Measurements from ENCODE around the gene CTAG2. TPM values are rescaled to one million over a fixed set of nuclear protein-coding genes. Genes with fewer than 3 reads are reported as not detected.
"Not testable (repeated sequence)": the region's sequence is repeated elsewhere in the genome, so short reads cannot be mapped to it uniquely, and the experiment has no call there.

The CTAG2 gene
- total RNA-seq, 2 experiments from 2014 or later = not detected

GRCh38 chrX:154641740-154642139 is 11.6 kb downstream of the CTAG2 start:
- H3K27ac ChIP-seq (ENCODE audit: low read depth in 1 of 2, low read length in 2 of 2); CTCF ChIA-PET; H3K27me3 Mint-ChIP-seq; H3K27me3 ChIP-seq (ENCODE audit: control insufficient read depth in 1 of 2, insufficient read depth in 2 of 2, low read length in 2 of 2); DNase-seq; H3K4me3 ChIP-seq (ENCODE audit: low read length); H3K9me3 Mint-ChIP-seq; H3K27ac Mint-ChIP-seq; intact Hi-C loops (cut with DNase I, micrococcal nuclease); ATAC-seq (ENCODE audit: poor library complexity); H3K4me1 Mint-ChIP-seq (ENCODE audit: low read depth); POLR2A ChIA-PET; H3K4me3 Mint-ChIP-seq; H3K9me3 ChIP-seq (ENCODE audit: control insufficient read depth in 1 of 2, insufficient read depth in 1 of 2, low read length in 2 of 2); H3K4me1 ChIP-seq (ENCODE audit: insufficient read depth, low read length); H3K36me3 ChIP-seq (ENCODE audit: insufficient read depth, low read length); H3K36me3 Mint-ChIP-seq (ENCODE audit: low read depth): not testable (repeated sequence)

GRCh38 chrX:154633661-154634060 is 19.7 kb downstream of the CTAG2 start:
- H3K36me3 ChIP-seq (ENCODE audit: insufficient read depth, low read length); CTCF ChIA-PET; H3K27ac ChIP-seq (ENCODE audit: low read depth in 1 of 2, low read length in 2 of 2); H3K27me3 Mint-ChIP-seq; DNase-seq; H3K9me3 ChIP-seq (ENCODE audit: control insufficient read depth in 1 of 2, insufficient read depth in 1 of 2, low read length in 2 of 2); intact Hi-C loops (cut with DNase I, micrococcal nuclease); ATAC-seq (ENCODE audit: poor library complexity); H3K4me1 Mint-ChIP-seq (ENCODE audit: low read depth); H3K4me3 Mint-ChIP-seq; H3K27ac Mint-ChIP-seq; H3K9me3 Mint-ChIP-seq; H3K27me3 ChIP-seq (ENCODE audit: control insufficient read depth in 1 of 2, insufficient read depth in 2 of 2, low read length in 2 of 2); H3K36me3 Mint-ChIP-seq (ENCODE audit: low read depth); POLR2A ChIA-PET; H3K4me3 ChIP-seq (ENCODE audit: low read length); H3K4me1 ChIP-seq (ENCODE audit: insufficient read depth, low read length): not testable (repeated sequence)

- intact Hi-C loops (cut with DNase I, micrococcal nuclease); H3K9me3 ChIP-seq (ENCODE audit: control insufficient read depth in 1 of 2, insufficient read depth in 1 of 2, low read length in 2 of 2); H3K4me1 Mint-ChIP-seq (ENCODE audit: low read depth); H3K27me3 Mint-ChIP-seq; DNase-seq; POLR2A ChIA-PET; H3K9me3 Mint-ChIP-seq; H3K4me3 ChIP-seq (ENCODE audit: low read length); H3K4me1 ChIP-seq (ENCODE audit: insufficient read depth, low read length); H3K36me3 ChIP-seq (ENCODE audit: insufficient read depth, low read length); H3K27ac Mint-ChIP-seq; H3K27ac ChIP-seq (ENCODE audit: low read depth in 1 of 2, low read length in 2 of 2); H3K36me3 Mint-ChIP-seq (ENCODE audit: low read depth); H3K4me3 Mint-ChIP-seq; ATAC-seq (ENCODE audit: poor library complexity); H3K27me3 ChIP-seq (ENCODE audit: control insufficient read depth in 1 of 2, insufficient read depth in 2 of 2, low read length in 2 of 2); CTCF ChIA-PET: not testable (repeated sequence)
Observed at GRCh38 chrX:154630949-154631348, 22.4 kb downstream of the CTAG2 start.

- H3K4me3 Mint-ChIP-seq; H3K27me3 ChIP-seq (ENCODE audit: control insufficient read depth in 1 of 2, insufficient read depth in 2 of 2, low read length in 2 of 2); H3K4me1 Mint-ChIP-seq (ENCODE audit: low read depth); H3K9me3 ChIP-seq (ENCODE audit: control insufficient read depth in 1 of 2, insufficient read depth in 1 of 2, low read length in 2 of 2); H3K4me3 ChIP-seq (ENCODE audit: low read length); H3K4me1 ChIP-seq (ENCODE audit: insufficient read depth, low read length); H3K36me3 Mint-ChIP-seq (ENCODE audit: low read depth); POLR2A ChIA-PET; H3K9me3 Mint-ChIP-seq; H3K27me3 Mint-ChIP-seq; H3K27ac ChIP-seq (ENCODE audit: low read depth in 1 of 2, low read length in 2 of 2); H3K27ac Mint-ChIP-seq; CTCF ChIA-PET; DNase-seq; intact Hi-C loops (cut with DNase I, micrococcal nuclease); H3K36me3 ChIP-seq (ENCODE audit: insufficient read depth, low read length): not testable (repeated sequence)
- ATAC-seq (ENCODE audit: poor library complexity) = peak; percentile 60
Observed at GRCh38 chrX:154628960-154629359, 24.4 kb downstream of the CTAG2 start.

- POLR2A ChIA-PET; H3K27ac ChIP-seq (ENCODE audit: low read depth in 1 of 2, low read length in 2 of 2); H3K4me1 ChIP-seq (ENCODE audit: insufficient read depth, low read length); H3K27me3 Mint-ChIP-seq; H3K36me3 ChIP-seq (ENCODE audit: insufficient read depth, low read length); ATAC-seq (ENCODE audit: poor library complexity); H3K4me3 Mint-ChIP-seq; intact Hi-C loops (cut with DNase I, micrococcal nuclease); H3K9me3 ChIP-seq (ENCODE audit: control insufficient read depth in 1 of 2, insufficient read depth in 1 of 2, low read length in 2 of 2); H3K4me1 Mint-ChIP-seq (ENCODE audit: low read depth); H3K9me3 Mint-ChIP-seq; H3K27me3 ChIP-seq (ENCODE audit: control insufficient read depth in 1 of 2, insufficient read depth in 2 of 2, low read length in 2 of 2); H3K27ac Mint-ChIP-seq; H3K36me3 Mint-ChIP-seq (ENCODE audit: low read depth); CTCF ChIA-PET; H3K4me3 ChIP-seq (ENCODE audit: low read length); DNase-seq: not testable (repeated sequence)
Observed at GRCh38 chrX:154620767-154621414, 32.5 kb downstream of the CTAG2 start.

GRCh38 chrX:154619182-154619581 is 34.2 kb downstream of the CTAG2 start, which contains the start of gene CTAG1B:
TSS of gene CTAG1B (minus strand) at chrX:154619282. CDS start at chrX:154619218, 64 bp downstream.
- ATAC-seq (ENCODE audit: poor library complexity); POLR2A ChIA-PET; CTCF ChIA-PET: not testable (repeated sequence)

DNA sequence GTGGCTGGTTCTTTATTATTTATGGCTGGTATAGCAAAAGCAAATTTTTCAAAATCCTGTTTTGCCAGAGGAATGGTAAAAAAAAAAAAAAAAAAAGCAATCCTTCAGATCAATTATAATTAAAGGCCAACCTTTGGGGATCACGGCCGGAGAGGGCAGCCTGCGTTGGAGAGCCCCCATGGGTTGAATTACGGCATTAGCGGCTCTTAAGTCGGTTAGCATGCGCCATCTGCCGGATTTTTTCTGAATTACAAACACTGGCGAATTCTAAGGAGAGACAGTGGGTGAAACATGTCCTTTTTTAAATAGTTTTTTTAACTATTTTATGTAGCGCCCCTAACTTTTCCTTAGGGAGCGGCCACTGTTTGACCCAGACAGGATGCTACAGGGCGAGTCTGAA is 39.8 kb downstream of the CTAG2 start:
- CTCF ChIA-PET; H3K27ac ChIP-seq (ENCODE audit: low read depth in 1 of 2, low read length in 2 of 2); POLR2A ChIA-PET; intact Hi-C loops (cut with DNase I, micrococcal nuclease); H3K4me3 ChIP-seq (ENCODE audit: low read length); H3K4me3 Mint-ChIP-seq; DNase-seq; H3K9me3 Mint-ChIP-seq; H3K36me3 Mint-ChIP-seq (ENCODE audit: low read depth); H3K9me3 ChIP-seq (ENCODE audit: control insufficient read depth in 1 of 2, insufficient read depth in 1 of 2, low read length in 2 of 2); H3K36me3 ChIP-seq (ENCODE audit: insufficient read depth, low read length); H3K27ac Mint-ChIP-seq; H3K27me3 Mint-ChIP-seq; H3K4me1 Mint-ChIP-seq (ENCODE audit: low read depth); H3K4me1 ChIP-seq (ENCODE audit: insufficient read depth, low read length); ATAC-seq (ENCODE audit: poor library complexity); H3K27me3 ChIP-seq (ENCODE audit: control insufficient read depth in 1 of 2, insufficient read depth in 2 of 2, low read length in 2 of 2): not testable (repeated sequence)

More at GRCh38 chrX:154619182-154619581, 34.2 kb downstream of the CTAG2 start, which contains the start of gene CTAG1B:
- H3K36me3 Mint-ChIP-seq (ENCODE audit: low read depth); H3K4me3 Mint-ChIP-seq; intact Hi-C loops (cut with DNase I, micrococcal nuclease); H3K4me3 ChIP-seq (ENCODE audit: low read length); DNase-seq; H3K27ac ChIP-seq (ENCODE audit: low read depth in 1 of 2, low read length in 2 of 2); H3K9me3 Mint-ChIP-seq; H3K27me3 Mint-ChIP-seq; H3K36me3 ChIP-seq (ENCODE audit: insufficient read depth, low read length); H3K9me3 ChIP-seq (ENCODE audit: control insufficient read depth in 1 of 2, insufficient read depth in 1 of 2, low read length in 2 of 2); H3K27me3 ChIP-seq (ENCODE audit: control insufficient read depth in 1 of 2, insufficient read depth in 2 of 2, low read length in 2 of 2); H3K4me1 ChIP-seq (ENCODE audit: insufficient read depth, low read length); H3K27ac Mint-ChIP-seq; H3K4me1 Mint-ChIP-seq (ENCODE audit: low read depth): not testable (repeated sequence)
